Measurements from ENCODE around the gene CCDC32.

CCDC32 gene

GRCh38 chr15:40565333-40566238, 744 bp upstream of the CCDC32 start:
- no peak for DNase-seq (ENCODE audit: low read depth)

- no peak for DNase-seq (ENCODE audit: low read depth)
Observed at GRCh38 chr15:40563426-40563825, 1.4 kb downstream of the CCDC32 start.

GRCh38 chr15:40562691-40563090, 2.2 kb downstream of the CCDC32 start:
- no peak for DNase-seq (ENCODE audit: low read depth)

GRCh38 chr15:40558952-40559742, 5.7 kb downstream of the CCDC32 start:
- no peak for DNase-seq (ENCODE audit: low read depth)

- DNase-seq (ENCODE audit: low read depth), result no peak
Observed at GRCh38 chr15:40555876-40556275, 9.0 kb downstream of the CCDC32 start.

GRCh38 chr15:40554161-40554525, 10.7 kb downstream of the CCDC32 start:
- no peak for DNase-seq (ENCODE audit: low read depth)

GRCh38 chr15:40550341-40551037, 14.4 kb downstream of the CCDC32 start:
- DNase-seq (ENCODE audit: low read depth), result no peak

GRCh38 chr15:40549894-40550293, 14.9 kb downstream of the CCDC32 start:
- no peak for DNase-seq (ENCODE audit: low read depth)

GRCh38 chr15:40548610-40549009, 16.2 kb downstream of the CCDC32 start:
- DNase-seq (ENCODE audit: low read depth), result no peak

GRCh38 chr15:40545457-40545856, 19.4 kb downstream of the CCDC32 start:
- no peak for DNase-seq (ENCODE audit: low read depth)

GRCh38 chr15:40543631-40544294, 21.1 kb downstream of the CCDC32 start:
- DNase-seq (ENCODE audit: low read depth), result no peak

- no peak for DNase-seq (ENCODE audit: low read depth)
Observed at GRCh38 chr15:40543082-40543481, 21.8 kb downstream of the CCDC32 start.

GRCh38 chr15:40538976-40539375, 25.9 kb downstream of the CCDC32 start:
- DNase-seq (ENCODE audit: low read depth), result no peak

- DNase-seq (ENCODE audit: low read depth), result no peak
Observed at GRCh38 chr15:40536501-40536900, 28.3 kb downstream of the CCDC32 start.

- DNase-seq (ENCODE audit: low read depth), result no peak
Observed at GRCh38 chr15:40534371-40534770, 30.5 kb downstream of the CCDC32 start.

- no peak for DNase-seq (ENCODE audit: low read depth)
Observed at GRCh38 chr15:40533763-40534364, 31.0 kb downstream of the CCDC32 start.

- no peak for DNase-seq (ENCODE audit: low read depth)
Observed at GRCh38 chr15:40528801-40529200, 36.0 kb downstream of the CCDC32 start.

GRCh38 chr15:40525855-40526254, 39.0 kb downstream of the CCDC32 start:
- DNase-seq (ENCODE audit: low read depth), result no peak

- DNase-seq (ENCODE audit: low read depth), result no peak
Observed at GRCh38 chr15:40523611-40524010, 41.2 kb downstream of the CCDC32 start.

- no peak for DNase-seq (ENCODE audit: low read depth)
Observed at GRCh38 chr15:40516322-40516721, 48.5 kb downstream of the CCDC32 start.

GRCh38 chr15:40513609-40514008, 51.2 kb downstream of the CCDC32 start:
- DNase-seq (ENCODE audit: low read depth), result no peak

GRCh38 chr15:40512440-40512839, 52.4 kb downstream of the CCDC32 start:
- no peak for DNase-seq (ENCODE audit: low read depth)

All from activated T-cell treated with anti-CD3 and anti-CD28 coated beads for 48 hours (primary cell).